ENCODE data around the gene PDHX. TPM values are rescaled to one million over a fixed set of nuclear protein-coding genes. Genes with fewer than 3 reads are reported as not detected.

Gene PDHX
- total and polyA plus RNA-seq, 2 of the 4 experiments (the other 2 are of a cell fraction), result 19.8 to 26.7 TPM

DNA sequence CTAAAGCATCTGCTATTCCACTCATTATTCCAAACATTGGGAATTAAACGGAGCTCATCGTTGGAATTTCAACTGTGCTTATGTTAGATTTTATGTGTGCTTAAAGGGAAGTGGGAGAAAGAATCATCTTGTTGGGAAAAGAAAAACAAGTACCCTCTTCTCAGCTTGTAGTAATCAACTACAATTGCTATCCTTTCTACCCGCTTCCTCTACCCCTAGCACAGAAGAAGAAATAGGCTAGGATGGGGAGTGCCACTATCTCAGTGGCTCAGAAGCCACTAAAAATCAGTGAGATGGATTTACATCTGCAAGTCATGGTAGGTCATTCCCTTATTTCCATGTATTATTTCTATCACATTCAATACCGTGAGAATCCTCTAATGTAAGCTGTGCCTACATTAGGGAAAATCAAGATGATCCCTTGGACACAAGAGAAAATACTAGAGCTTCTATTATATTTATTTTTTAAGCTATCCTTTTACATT lies 124.7 kb downstream of the PDHX start:
- Histone ChIP-seq H3K4ac (ENCODE audit: low read depth, low read length) (peak overlapping the region; percentile 34; the same call in 1 of the 2 replicates), H4K20me1 (ENCODE audit: insufficient read depth, low read length) (no peaks in the 10 kb centered on the region), H2AFZ (replicated peaks; ENCODE audit: low read length, poor library complexity) (no peak overlapping the region), H3K79me1 (ENCODE audit: low read depth in 1 of 2, low read length in 2 of 2) (peaks cover 6% of the 10 kb centered on the region in 2 experiments), H3K27me3 (ENCODE audit: control insufficient read depth, insufficient read depth, low read length) (no peaks in the 10 kb centered on the region), H2AK5ac (ENCODE audit: low read depth, low read length) (no peak overlapping the region), H4K5ac (ENCODE audit: low read depth, low read length) (no peak overlapping the region), H3K14ac (replicated peaks; ENCODE audit: low read depth, low read length) (no peak overlapping the region), H3K36me3 (ENCODE audit: control insufficient read depth, insufficient read depth, low read length) (no peaks in the 10 kb centered on the region), H4K91ac (ENCODE audit: insufficient read depth, low read depth, low read length) (no peak overlapping the region), H3K4me1 (ENCODE audit: control insufficient read depth, insufficient read depth, low read length) (no peaks in the 10 kb centered on the region; the same call in 1 of the 2 replicates), H2BK20ac (ENCODE audit: low read depth, low read length) (0 out of 2 replicates have a peak overlapping the region, but pooled peaks have one; percentile 47), H3K4me2 (ENCODE audit: low read depth, low read length) (no peak overlapping the region), H2BK15ac (ENCODE audit: low read depth, low read length) (no peak overlapping the region), H3K27ac (ENCODE audit: insufficient read depth, low read length) (no peak overlapping the region), H2AK9ac (replicated peaks; ENCODE audit: low read depth, low read length, poor library complexity) (no peak overlapping the region), H3K9ac (ENCODE audit: low read depth, low read length) (no peak overlapping the region), H3K9me1 (ENCODE audit: insufficient read depth, low read length) (no peaks in the 10 kb centered on the region; the same call in 1 of the 2 replicates), H3K4me3 (ENCODE audit: insufficient read depth, low read depth, low read length) (no peak overlapping the region), H3K56ac (ENCODE audit: extremely low read depth, insufficient read depth, low read length) (no peak overlapping the region), H3K18ac (ENCODE audit: low read depth, low read length) (no peak overlapping the region), H2BK120ac (ENCODE audit: low read depth, low read length) (0 out of 2 replicates have a peak overlapping the region, but pooled peaks have one; percentile 19), H2BK5ac (ENCODE audit: low read depth, low read length, poor library complexity, severe bottlenecking) (no peak overlapping the region), H4K8ac (ENCODE audit: low read depth in 2 of 2, low read length in 2 of 2) (no peak overlapping the region), H3K23ac (ENCODE audit: low read depth, low read length) (no peak overlapping the region), H3K9me3 (ENCODE audit: control insufficient read depth, insufficient read depth, low read length) (no peaks in the 10 kb centered on the region)
- no CpG with 5 or more reads among the region's 4 CpGs for WGBS, 2 experiments (ENCODE audit: extremely low coverage in 2 of 2, insufficient read length in 1 of 2)
- ATAC-seq (ENCODE audit: low read depth) (no peak), DNase-seq (no peak)
- TF ChIP-seq RCOR1 (IDR thresholded peaks at IDR 0.05; ENCODE audit: insufficient replicate concordance, low read length) (no peak), RAD21 (IDR thresholded peaks at IDR 0.05; ENCODE audit: low read length) (no peak), MXI1 (IDR thresholded peaks at IDR 0.05; ENCODE audit: borderline replicate concordance, low read depth, low read length) (no peak), RFX5 (IDR thresholded peaks at IDR 0.05; ENCODE audit: low read depth, low read length) (no peak), BHLHE40 (IDR thresholded peaks at IDR 0.05; ENCODE audit: low read depth, low read length) (no peak), MAFK (IDR thresholded peaks at IDR 0.05; ENCODE audit: low read depth, low read length) (no peak), SMC3 (IDR thresholded peaks at IDR 0.05; ENCODE audit: low read depth, low read length) (no peak), FOS (IDR thresholded peaks at IDR 0.05; ENCODE audit: low read depth, low read length) (no peak), NFE2L2 (IDR thresholded peaks at IDR 0.05; ENCODE audit: low read depth, low read length) (no peak), CTCF (conservative IDR thresholded peaks at IDR 0.05; ENCODE audit: low read depth, low read length) (no peak), MAZ (IDR thresholded peaks at IDR 0.05; ENCODE audit: borderline replicate concordance, low read depth, low read length) (no peak), CEBPB (IDR thresholded peaks at IDR 0.05; ENCODE audit: low read depth, low read length) (no peak), CHD1 (IDR thresholded peaks at IDR 0.05; ENCODE audit: low read depth, low read length) (no peak), POLR2A (IDR thresholded peaks at IDR 0.05; ENCODE audit: low read depth, low read length) (no peak), USF2 (IDR thresholded peaks at IDR 0.05; ENCODE audit: low read depth, low read length) (no peak), ELK1 (IDR thresholded peaks at IDR 0.05; ENCODE audit: borderline replicate concordance, low read depth, low read length) (no peak)
- BruUV-seq (replicated peaks), result no TSS peak
- in situ Hi-C loops (cut with MboI; ENCODE audit: low sequenced_read_pairs) (no loop called here), dilution Hi-C loops (cut with HindIII; ENCODE audit: low sequenced_read_pairs, unreplicated experiment) (no loop called here), intact Hi-C loops (cut with micrococcal nuclease) (no loop called here)
- CTCF ChIA-PET, result interaction anchor here (0.6 to 1.4 kb wide), 2 partner anchors 10 to 264 kb away, joined by 5 to 7 read pairs; no protein-coding TSS in a partner anchor
- POLR2A ChIA-PET (ENCODE audit: unreplicated experiment), result no interaction called here
